Measurements from ENCODE around the gene PSKH1.
"Not testable (repeated sequence)": the region's sequence is repeated elsewhere in the genome, so short reads cannot be mapped to it uniquely, and the experiment has no call there.

Gene PSKH1

GRCh38 chr16:67964477-67965131 lies 71.5 kb downstream of the PSKH1 start:
- no peak for DNase-seq

- DNase-seq = no peak
These were observed 72.9 kb downstream of the PSKH1 start for GRCh38 chr16:67965668-67966548.

- no peak for DNase-seq
These were observed 73.6 kb downstream of the PSKH1 start for GRCh38 chr16:67966549-67967182.

- no peak for DNase-seq
These were observed 74.3 kb downstream of the PSKH1 start for GRCh38 chr16:67967183-67967957.

- no peak for DNase-seq
These were observed 74.9 kb downstream of the PSKH1 start for GRCh38 chr16:67967958-67968399.

GRCh38 chr16:67968400-67969253 lies 75.6 kb downstream of the PSKH1 start, which contains the start of gene SLC12A4:
TSS of gene SLC12A4 (minus strand) at chr16:67968637. CDS start at chr16:67968553, 84 bp downstream.
- no peak for DNase-seq

- DNase-seq = no peak
These were observed 76.4 kb downstream of the PSKH1 start for GRCh38 chr16:67969254-67970039.

GRCh38 chr16:67971111-67971510 lies 78.1 kb downstream of the PSKH1 start:
- DNase-seq = no peak

GRCh38 chr16:67972285-67972684 lies 79.2 kb downstream of the PSKH1 start:
- not testable (repeated sequence) for DNase-seq

GRCh38 chr16:67975321-67976105 lies 82.5 kb downstream of the PSKH1 start:
- DNase-seq = no peak

- no peak for DNase-seq
These were observed 83.2 kb downstream of the PSKH1 start for GRCh38 chr16:67976205-67976604.

- DNase-seq = no peak
These were observed 84.0 kb downstream of the PSKH1 start for GRCh38 chr16:67977005-67977404.

- DNase-seq = no peak
These were observed 84.6 kb downstream of the PSKH1 start for GRCh38 chr16:67977469-67978227.
